ENCODE data around the gene FDCSP. TPM values are rescaled to one million over a fixed set of nuclear protein-coding genes. Genes with fewer than 3 reads are reported as not detected.
"Not testable (repeated sequence)": the region's sequence is repeated elsewhere in the genome, so short reads cannot be mapped to it uniquely, and the experiment has no call there.

FDCSP gene
- total and polyA plus RNA-seq, 12 donors: not detected

- intact Hi-C loops (cut with DNase I): no loop called here
- no peaks in the 10 kb centered on the region for H3K27me3 ChIP-seq
- no peaks in the 10 kb centered on the region for H3K36me3 ChIP-seq
- H3K27ac ChIP-seq: no peak within 1 kb of the TSS
- H3K9me3 ChIP-seq: peaks cover 0 to 3% (median 0%) of the 10 kb centered on the region in 11 donors
- TF ChIP-seq CTCF (IDR thresholded peaks at IDR 0.05): no peak
- ATAC-seq (no peak), DNase-seq (no peak)
- no peaks in the 10 kb centered on the region for H3K4me1 ChIP-seq
- no peak within 1 kb of the TSS for H3K4me3 ChIP-seq
- WGBS, 2 donors: 85 to 86% methylated on average over 1 of the region's 1 CpG
Observed at GRCh38 chr4:70195425-70195824, 30.5 kb upstream of the FDCSP start, which contains the start of gene ODAM. ODAM (plus strand) TSS chr4:70195725; CDS start chr4:70196544, 819 bp downstream.

GRCh38 chr4:70196857-70197256, 29.1 kb upstream of the FDCSP start:
- Histone ChIP-seq H3K4me3 (no peak overlapping the region), H3K36me3 (no peaks in the 10 kb centered on the region), H3K4me1 (no peaks in the 10 kb centered on the region), H3K27ac (no peak overlapping the region), H3K9me3 (no peaks in the 10 kb centered on the region), H3K27me3 (no peaks in the 10 kb centered on the region)
- ATAC-seq (no peak), DNase-seq (no peak)
- intact Hi-C loops (cut with DNase I): no loop called here
- TF ChIP-seq CTCF (IDR thresholded peaks at IDR 0.05): no peak
- WGBS, 2 donors: 80 to 87% methylated on average over 2 of the region's 2 CpGs

GRCh38 chr4:70197842-70198241, 28.1 kb upstream of the FDCSP start:
- Histone ChIP-seq H3K9me3 (no peaks in the 10 kb centered on the region), H3K27me3 (no peaks in the 10 kb centered on the region), H3K4me3 (no peak overlapping the region), H3K4me1 (no peaks in the 10 kb centered on the region), H3K27ac (no peak overlapping the region), H3K36me3 (no peaks in the 10 kb centered on the region)
- TF ChIP-seq CTCF (IDR thresholded peaks at IDR 0.05): no peak
- DNase-seq (no peak), ATAC-seq (no peak)
- WGBS, 2 donors: 68 to 69% methylated on average over 2 of the region's 2 CpGs
- intact Hi-C loops (cut with DNase I): no loop called here

GRCh38 chr4:70203601-70204000, 22.3 kb upstream of the FDCSP start:
- DNase-seq: no peak
- intact Hi-C loops (cut with DNase I): no loop called here
- Histone ChIP-seq H3K4me1 (no peaks in the 10 kb centered on the region), H3K9me3 (peaks cover 0 to 8% (median 0%) of the 10 kb centered on the region in 11 donors), H3K27me3 (no peaks in the 10 kb centered on the region), H3K27ac (no peak overlapping the region), H3K36me3 (no peaks in the 10 kb centered on the region), H3K4me3 (no peak overlapping the region)
- no peak for ATAC-seq
- 75 to 86% methylated on average over 1 of the region's 1 CpG for WGBS, 2 donors
- no peak for TF ChIP-seq CTCF (IDR thresholded peaks at IDR 0.05)

GRCh38 chr4:70212752-70213151, 13.2 kb upstream of the FDCSP start:
- ATAC-seq; intact Hi-C loops (cut with DNase I); DNase-seq; H3K36me3 ChIP-seq; H3K4me3 ChIP-seq; H3K27ac ChIP-seq; H3K4me1 ChIP-seq; H3K27me3 ChIP-seq: not testable (repeated sequence)
- 73 to 91% methylated on average over 4 of the region's 4 CpGs for WGBS, 2 donors
- peaks cover 0 to 26% (median 0%) of the 10 kb centered on the region in 11 donors for H3K9me3 ChIP-seq

- H3K27ac ChIP-seq; H3K36me3 ChIP-seq; H3K4me3 ChIP-seq; H3K27me3 ChIP-seq; H3K4me1 ChIP-seq; ATAC-seq; DNase-seq; intact Hi-C loops (cut with DNase I): not testable (repeated sequence)
- H3K9me3 ChIP-seq: peaks cover 0 to 18% (median 0%) of the 10 kb centered on the region in 11 donors
Observed at GRCh38 chr4:70216109-70216508, 9.8 kb upstream of the FDCSP start.

- H3K27me3 ChIP-seq; H3K27ac ChIP-seq; H3K36me3 ChIP-seq; ATAC-seq; H3K4me3 ChIP-seq; H3K4me1 ChIP-seq; DNase-seq; intact Hi-C loops (cut with DNase I): not testable (repeated sequence)
- 94 to 96% methylated on average over 1 of the region's 1 CpG for whole genome bisulfite sequencing, 2 donors
- H3K9me3 ChIP-seq: peaks cover 0 to 13% (median 0%) of the 10 kb centered on the region in 11 donors
Observed at GRCh38 chr4:70216550-70216949, 9.4 kb upstream of the FDCSP start.

- H3K36me3 ChIP-seq; intact Hi-C loops (cut with DNase I); H3K4me1 ChIP-seq; ATAC-seq; H3K4me3 ChIP-seq; DNase-seq; H3K27ac ChIP-seq; H3K27me3 ChIP-seq; H3K9me3 ChIP-seq: not testable (repeated sequence)
- WGBS, 2 donors: 86 to 91% methylated on average over 3 of the region's 3 CpGs
Observed at GRCh38 chr4:70221389-70221788, 4.5 kb upstream of the FDCSP start.

Data from heart right ventricle (tissue), 16 donors.